GM12801 (cell line): ENCODE measurements around the gene AKAP8.

ENCODE experiments used
- CTCF ChIP-seq: IDR thresholded peaks from one replicate; pipeline ENCODE4 v1.5.1; 2011; ENCODE audit warnings: control low read depth; ENCODE audit not compliant: insufficient read length; ENCODE audit errors: extremely low read depth

The AKAP8 gene

GRCh38 chr19:15354566-15355296 lies 24.9 kb downstream of the AKAP8 start:
- no peak for TF ChIP-seq CTCF

GRCh38 chr19:15353908-15354307 lies 25.7 kb downstream of the AKAP8 start:
- no peak for TF ChIP-seq CTCF

GRCh38 chr19:15340086-15340485 lies 39.5 kb downstream of the AKAP8 start:
- TF ChIP-seq CTCF, result no peak

- TF ChIP-seq CTCF, result no peak
These were observed 42.4 kb downstream of the AKAP8 start for GRCh38 chr19:15337202-15337601.

GRCh38 chr19:15332311-15332996 lies 47.1 kb downstream of the AKAP8 start, which contains the start of gene BRD4:
BRD4 (minus strand) TSS chr19:15332539; CDS start chr19:15273099, 59,440 bp downstream.
- no peak for TF ChIP-seq CTCF

GRCh38 chr19:15331419-15332310 lies 47.9 kb downstream of the AKAP8 start:
- TF ChIP-seq CTCF, result no peak
